Epithelial cell of esophagus (primary cell): ENCODE results near the gene MAP2K5.

Experiments used
- DNase-seq: peaks from one replicate; pipeline ENCODE4 v3.0.0; 2010; ENCODE audit warnings: low read depth
- H3K4me3 ChIP-seq: 2 replicates; pipeline ENCODE4 v1.5.1; 2011; ENCODE audit warnings: mild to moderate bottlenecking, low read length, control low read depth
- TF ChIP-seq, protein P1 (sequence below): IDR thresholded peaks from 2 replicates; pipeline ENCODE4 v1.5.1; 2011; ENCODE audit warnings: low read depth, mild to moderate bottlenecking, low read length, control low read depth, inconsistent platforms; ENCODE audit not compliant: insufficient read depth; ENCODE audit errors: missing control alignments

MAP2K5 gene

DNA sequence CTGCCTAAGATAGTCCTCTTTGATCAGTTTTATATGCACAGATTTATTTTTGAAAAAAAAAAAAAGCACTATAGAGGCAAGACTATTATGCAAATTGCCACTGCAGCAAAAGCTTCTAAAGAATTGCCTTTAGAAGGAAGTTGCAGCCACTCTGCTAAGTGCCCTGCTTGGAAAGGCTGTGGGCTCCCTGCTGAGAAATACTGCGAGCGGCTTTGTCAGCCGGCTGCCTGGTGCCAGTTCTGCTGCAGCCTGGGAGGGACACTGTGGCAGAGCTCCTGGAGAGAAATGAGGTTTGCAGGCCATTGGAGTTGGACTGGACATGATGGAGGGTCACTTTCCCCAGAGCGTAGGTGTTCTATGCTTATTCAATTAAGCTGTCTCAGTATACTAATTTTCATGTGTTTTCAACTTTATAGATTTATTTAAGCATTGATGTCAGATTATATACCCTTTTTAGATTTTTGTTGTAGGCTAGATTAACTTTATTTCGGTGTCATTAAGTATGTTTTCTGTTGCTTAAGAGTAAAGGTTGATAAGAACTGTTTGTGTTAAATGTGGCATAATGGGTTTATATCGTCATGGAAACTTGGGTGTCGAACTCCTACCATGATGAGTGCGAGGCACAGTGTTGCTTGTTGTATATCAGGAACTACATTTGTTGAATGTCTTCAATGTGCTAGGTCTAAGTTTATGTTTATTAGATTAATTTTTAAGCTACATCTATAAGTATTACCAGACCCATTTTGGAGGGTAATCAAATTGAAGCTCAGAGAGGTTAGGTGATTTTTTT is 6.6 kb downstream of the MAP2K5 start:
- DNase-seq: no peak
- TF ChIP-seq, protein P1, sequence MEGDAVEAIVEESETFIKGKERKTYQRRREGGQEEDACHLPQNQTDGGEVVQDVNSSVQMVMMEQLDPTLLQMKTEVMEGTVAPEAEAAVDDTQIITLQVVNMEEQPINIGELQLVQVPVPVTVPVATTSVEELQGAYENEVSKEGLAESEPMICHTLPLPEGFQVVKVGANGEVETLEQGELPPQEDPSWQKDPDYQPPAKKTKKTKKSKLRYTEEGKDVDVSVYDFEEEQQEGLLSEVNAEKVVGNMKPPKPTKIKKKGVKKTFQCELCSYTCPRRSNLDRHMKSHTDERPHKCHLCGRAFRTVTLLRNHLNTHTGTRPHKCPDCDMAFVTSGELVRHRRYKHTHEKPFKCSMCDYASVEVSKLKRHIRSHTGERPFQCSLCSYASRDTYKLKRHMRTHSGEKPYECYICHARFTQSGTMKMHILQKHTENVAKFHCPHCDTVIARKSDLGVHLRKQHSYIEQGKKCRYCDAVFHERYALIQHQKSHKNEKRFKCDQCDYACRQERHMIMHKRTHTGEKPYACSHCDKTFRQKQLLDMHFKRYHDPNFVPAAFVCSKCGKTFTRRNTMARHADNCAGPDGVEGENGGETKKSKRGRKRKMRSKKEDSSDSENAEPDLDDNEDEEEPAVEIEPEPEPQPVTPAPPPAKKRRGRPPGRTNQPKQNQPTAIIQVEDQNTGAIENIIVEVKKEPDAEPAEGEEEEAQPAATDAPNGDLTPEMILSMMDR: no peak
- H3K4me3 ChIP-seq: no peak overlapping the region

DNA sequence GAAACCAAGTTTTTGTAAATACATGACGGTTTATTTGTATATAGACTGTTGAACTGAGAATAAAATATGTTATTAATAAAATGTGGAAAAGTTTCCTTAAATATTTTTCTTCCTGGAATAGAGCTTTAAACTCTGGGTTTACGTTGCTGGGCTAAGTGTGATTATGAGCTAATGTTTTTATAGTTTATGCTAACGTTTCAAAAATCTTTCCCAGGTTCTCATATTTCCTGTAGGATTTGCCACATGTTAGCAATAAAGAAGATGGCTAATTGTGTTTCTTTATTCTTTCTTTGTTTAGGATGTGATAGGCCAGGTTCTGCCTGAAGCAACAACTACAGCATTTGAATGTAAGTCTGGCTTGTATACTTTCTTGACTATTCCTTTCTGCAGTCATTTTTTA is 7.2 kb downstream of the MAP2K5 start:
- TF ChIP-seq, protein P1: no peak
- H3K4me3 ChIP-seq: no peak overlapping the region
- no peak for DNase-seq

DNA sequence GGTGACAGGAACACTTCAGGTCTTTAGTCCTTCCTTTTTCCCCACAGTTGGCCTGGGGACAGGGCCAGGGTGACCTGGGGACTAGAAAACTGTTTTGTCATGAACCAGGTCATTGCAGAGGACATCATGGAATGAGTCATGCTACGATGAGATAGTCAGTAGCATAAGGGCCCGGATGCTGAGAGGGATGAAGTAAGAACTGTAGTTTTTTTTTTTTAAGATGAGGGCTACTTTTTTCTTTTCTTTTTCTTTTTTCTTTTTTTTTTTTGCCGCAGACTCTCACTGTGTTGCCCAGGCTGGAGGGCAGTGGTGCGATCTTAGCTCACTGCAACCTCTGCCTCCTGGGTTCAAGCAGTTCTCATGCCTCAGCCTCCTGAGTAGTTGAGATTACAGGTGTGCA is 8.0 kb downstream of the MAP2K5 start:
- no peak for DNase-seq
- H3K4me3 ChIP-seq: no peak overlapping the region
- TF ChIP-seq, protein P1: no peak

DNA sequence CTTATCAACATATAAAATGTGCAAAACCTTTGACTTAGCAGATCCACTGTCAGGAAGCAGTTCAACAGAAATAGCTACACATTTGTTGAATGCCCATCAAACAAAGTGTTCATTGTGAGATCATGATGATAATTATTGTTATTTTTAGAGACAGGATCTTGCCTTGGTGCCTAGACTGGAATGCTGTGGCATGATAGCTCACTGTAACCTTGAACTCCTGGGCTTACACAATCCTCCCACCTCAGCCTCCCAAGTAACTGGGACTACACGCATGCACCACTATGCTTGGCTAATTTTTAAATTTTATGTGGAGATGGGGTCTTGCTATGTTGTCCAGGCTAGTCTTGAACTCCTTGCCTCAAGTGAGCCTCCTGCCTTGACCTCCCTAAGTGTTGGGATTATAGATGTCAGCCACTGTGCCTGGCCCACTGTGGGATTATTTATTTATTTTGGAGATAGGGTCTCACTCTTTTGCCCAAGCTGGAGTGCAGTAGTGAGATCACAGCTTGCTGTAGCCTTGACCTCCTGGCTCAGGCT is 8.8 kb downstream of the MAP2K5 start:
- TF ChIP-seq, protein P1: no peak
- no peak for DNase-seq
- no peak overlapping the region for H3K4me3 ChIP-seq

DNA sequence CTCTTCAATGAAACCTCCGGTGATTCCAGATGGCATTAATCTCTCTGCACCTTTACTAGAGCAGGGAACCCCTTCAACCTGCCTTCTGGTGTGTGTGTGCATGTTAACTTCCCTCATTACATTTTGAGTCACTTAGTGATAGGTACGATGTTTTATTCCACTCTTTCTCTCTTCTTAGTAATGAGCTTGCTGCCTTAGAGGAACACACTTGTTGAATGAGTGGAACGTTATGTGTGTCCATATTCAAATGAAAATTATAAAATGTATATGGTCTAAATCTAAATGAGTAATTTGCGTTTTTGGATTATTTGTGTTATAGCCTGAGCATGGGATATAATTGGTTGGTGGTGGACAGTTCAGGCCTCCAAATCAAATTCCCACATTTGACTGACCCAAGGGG is 12.1 kb downstream of the MAP2K5 start:
- H3K4me3 ChIP-seq: no peak overlapping the region
- TF ChIP-seq, protein P1: no peak
- DNase-seq: no peak

DNA sequence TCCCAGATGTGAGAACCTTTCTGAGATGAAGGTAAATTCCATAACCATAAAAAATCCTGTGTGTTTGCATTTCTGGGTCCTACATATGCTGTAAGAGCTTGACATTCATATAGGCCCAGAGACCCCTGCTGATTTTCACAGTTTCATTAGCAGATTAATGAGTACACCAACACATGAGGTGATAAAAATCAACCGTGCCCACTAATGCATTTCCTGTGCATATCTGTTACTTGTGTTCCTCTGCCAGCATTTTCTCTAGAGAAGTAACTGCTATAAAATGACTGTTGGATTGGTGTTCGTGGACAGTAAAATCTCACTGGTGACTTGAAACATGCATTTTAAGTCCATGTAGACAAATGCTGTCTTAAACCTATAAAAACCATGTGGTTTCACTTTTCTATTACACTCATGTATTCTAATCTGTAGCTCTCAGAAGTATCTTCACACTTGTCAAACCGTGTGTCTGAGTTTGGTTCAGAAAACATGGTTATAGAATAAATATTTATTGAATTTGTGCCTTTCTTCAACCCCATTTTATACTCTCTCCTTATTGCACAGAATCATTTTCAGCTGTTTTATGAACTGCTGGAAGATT is 14.6 kb downstream of the MAP2K5 start:
- no peak overlapping the region for H3K4me3 ChIP-seq
- no peak for DNase-seq
- TF ChIP-seq, protein P1: no peak
